ENCODE data around the gene HP. TPM values are rescaled to one million over a fixed set of nuclear protein-coding genes. Genes with fewer than 3 reads are reported as not detected.
"Not testable (repeated sequence)": the region's sequence is repeated elsewhere in the genome, so short reads cannot be mapped to it uniquely, and the experiment has no call there.

The HP gene, protein sequence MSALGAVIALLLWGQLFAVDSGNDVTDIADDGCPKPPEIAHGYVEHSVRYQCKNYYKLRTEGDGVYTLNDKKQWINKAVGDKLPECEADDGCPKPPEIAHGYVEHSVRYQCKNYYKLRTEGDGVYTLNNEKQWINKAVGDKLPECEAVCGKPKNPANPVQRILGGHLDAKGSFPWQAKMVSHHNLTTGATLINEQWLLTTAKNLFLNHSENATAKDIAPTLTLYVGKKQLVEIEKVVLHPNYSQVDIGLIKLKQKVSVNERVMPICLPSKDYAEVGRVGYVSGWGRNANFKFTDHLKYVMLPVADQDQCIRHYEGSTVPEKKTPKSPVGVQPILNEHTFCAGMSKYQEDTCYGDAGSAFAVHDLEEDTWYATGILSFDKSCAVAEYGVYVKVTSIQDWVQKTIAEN
- 0.39 TPM for polyA plus RNA-seq (ENCODE audit: insufficient read length)

DNA sequence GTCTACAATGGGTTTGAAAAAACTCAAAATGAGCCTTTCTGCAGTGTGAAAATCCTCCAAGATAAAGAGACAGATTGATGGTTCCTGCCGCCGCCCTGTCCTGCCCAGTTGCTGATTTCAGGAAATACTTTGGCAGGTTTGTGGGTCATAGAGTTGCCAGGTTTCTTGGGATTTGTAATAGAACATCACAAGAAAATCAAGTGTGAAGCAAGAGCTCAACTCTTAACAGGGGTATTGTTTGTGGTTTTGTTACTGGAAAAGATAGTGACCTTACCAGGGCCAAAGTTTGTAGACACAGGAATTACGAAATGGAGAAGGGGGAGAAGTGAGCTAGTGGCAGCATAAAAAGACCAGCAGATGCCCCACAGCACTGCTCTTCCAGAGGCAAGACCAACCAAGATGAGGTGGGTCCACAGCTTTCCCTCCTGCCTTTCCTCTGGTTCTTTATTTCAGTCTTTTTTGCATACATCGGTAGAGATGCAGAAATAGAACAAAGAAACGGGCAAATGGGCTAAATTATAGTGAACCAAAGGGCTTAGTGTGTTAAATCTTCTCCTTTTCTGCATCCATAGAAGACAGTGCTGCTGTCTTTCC lies at the start of gene HP:
Gene HP (plus strand): TSS at position 252 of the 594 bp plus-strand sequence. CDS start 148 bp downstream, at position 400.
- not testable (repeated sequence) for DNase-seq (ENCODE audit: low read depth)

DNA sequence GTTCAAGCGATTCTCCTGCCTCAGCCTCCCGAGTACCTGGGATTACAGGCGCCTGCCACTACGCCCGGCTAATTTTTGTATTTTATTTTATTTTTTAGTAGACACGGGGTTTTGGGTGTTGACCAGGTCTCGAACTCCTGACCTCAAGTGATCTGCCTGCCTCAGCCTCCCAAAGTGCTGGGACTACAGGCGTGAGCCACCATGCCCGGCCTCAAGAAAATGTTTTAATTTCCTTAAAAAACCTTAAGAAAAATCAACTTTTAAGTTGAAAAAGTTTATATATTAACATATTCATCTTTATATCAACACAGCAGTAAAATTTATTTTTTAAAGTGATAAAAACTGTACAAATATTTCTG lies 46.3 kb upstream of the HP start:
- DNase-seq (ENCODE audit: low read depth): not testable (repeated sequence)

DNA sequence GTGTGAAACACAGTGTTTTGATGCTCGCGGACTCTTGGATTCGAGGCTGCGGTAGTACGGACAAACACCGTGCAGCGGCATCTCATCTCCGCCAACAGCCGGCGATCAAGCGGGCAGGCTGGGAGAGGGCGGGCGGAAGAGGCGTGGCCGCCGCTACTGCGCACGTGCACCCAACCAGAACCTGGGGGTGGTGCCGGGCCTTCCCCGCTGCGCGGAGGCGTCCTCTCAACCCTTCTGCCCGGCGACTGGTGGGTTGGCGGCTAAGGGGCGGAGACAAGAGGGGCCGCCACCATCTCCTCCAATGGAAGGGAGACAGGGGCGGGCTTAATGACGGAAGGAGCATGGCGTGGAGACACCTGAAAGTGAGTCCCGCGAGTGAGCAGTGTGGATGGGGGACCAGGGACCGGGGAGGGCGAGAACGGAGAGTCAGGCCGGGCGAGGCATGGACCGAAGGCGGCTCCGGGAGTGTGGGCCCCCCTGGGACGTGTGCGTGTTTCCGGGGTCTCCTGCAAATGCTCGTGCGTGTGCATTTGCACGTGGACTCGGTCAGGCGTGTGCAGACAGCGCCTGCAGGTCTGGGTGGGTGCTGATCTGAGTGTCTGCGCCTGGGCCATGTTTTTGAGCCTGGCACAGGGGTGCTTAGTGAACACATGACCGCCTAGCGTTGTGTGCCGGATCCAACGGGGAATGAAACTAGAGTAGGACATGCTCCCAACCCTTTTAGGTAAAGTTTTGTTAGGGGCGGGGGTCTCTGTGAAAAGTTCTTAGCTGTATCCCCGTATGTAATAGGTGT lies 45.7 kb upstream of the HP start, which contains the start of gene DHODH:
Gene DHODH (plus strand): TSS at position 321 of the 793 bp plus-strand sequence. CDS start 21 bp downstream, at position 342.
- DNase-seq (ENCODE audit: low read depth): peak; percentile 90

DNA sequence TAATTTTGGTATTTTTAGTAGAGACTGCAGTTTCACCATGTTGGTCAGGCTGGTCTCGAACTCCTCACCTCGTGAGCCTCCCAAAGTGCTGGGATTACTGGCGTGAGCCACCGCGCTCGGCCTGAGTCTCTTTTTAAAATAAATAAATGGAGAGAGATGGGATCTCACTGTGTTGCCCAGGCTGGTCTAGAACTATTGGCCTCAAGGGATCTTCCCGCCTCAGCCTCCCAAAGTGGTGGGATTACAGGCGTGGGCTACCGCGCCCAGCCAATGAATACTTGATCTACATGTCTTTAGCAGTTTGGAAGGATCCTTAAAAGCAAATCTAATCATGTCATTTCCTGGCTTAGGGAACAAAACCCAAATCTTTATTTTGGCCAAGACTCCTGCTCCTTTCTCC lies 44.5 kb upstream of the HP start:
- no peak for DNase-seq (ENCODE audit: low read depth)

DNA sequence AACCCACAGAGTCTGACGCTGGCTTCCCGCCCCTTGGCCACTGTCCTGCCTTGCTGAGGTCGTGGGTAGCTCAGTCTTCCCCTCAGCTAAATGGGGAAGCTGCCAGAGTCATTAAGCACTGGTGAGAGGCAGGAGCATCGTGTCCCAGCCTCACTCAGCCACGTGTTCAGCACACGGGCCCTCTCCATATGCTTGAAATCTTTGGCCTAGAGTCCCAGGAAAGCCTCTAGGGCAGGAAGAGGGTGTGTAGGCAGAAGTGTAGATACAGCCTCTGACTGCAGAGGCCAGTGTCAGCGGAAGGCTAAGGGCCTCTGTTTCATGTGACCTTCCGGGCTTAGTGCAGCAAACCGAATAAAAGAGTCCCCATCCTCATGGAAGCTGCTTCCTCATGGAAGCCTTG lies 41.7 kb upstream of the HP start:
- DNase-seq (ENCODE audit: low read depth): no peak

DNA sequence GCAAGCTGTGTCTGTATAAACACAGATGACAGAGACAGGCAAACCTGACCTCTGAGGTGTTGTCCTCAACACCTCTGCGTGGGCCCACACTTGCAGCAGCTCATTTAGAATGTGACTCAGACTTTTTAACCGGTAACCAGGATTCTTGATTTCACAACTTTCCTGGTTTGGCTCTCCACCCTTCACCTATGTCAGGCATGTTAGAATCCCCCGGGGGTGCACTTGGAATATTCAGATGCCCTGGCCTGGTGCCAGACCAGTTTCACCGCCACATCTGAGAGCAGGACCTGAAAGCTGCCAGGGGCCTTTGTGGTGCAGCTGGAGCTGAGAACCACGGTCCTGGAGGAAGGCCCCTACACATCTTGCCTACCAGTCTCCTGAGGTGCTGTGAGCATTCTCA lies 40.9 kb upstream of the HP start:
- DNase-seq (ENCODE audit: low read depth): no peak

DNA sequence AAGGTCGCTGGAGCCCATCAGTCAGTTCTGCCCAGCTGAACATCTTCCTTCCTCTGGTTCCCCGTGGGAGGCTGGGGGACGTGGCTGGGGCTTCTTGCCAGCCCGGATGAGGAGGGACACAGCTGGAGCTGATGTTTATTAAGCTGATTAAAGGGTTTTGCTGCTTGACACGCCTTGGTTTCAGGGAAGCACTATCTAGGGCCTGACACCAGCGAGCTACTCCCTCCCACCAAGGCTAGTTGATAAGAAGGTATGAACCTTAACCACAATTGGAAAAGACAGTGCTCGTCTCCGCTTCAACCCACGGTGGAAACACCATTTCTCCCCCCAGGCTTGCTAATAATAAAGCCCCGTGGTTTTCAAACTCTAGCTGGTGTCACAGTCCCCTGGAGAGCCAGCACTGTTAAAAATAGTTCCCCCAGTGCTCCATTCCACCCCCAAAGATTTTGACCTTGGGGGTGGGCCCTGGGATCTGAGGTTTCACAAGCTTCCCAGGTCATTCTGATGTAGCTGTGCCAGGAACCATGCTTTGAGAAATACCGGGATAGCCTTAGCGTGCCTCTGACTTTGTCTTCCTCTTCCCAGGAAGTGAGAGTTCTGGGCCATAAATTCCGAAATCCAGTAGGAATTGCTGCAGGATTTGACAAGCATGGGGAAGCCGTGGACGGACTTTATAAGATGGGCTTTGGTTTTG lies 40.3 kb upstream of the HP start:
- no peak for DNase-seq (ENCODE audit: low read depth)

DNA sequence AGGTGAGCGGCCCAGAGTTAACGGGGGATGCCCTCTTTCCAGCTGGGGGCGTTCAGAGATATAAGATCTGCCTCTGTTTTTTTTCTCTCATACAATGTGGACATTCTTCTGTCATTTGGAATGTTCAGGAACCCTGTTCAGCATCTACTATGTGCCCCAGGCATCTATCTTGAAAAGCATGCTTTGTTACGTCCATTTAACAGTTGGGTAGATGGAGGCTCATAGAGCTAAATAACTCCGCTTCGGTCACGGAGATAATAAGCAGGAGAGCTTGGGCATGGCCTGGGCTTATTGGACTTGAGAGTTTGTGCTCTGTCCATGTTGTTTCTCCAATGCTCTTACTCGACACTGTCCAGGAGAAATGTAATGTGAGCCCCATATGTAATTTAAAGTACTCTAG lies 39.6 kb upstream of the HP start:
- no peak for DNase-seq (ENCODE audit: low read depth)

DNA sequence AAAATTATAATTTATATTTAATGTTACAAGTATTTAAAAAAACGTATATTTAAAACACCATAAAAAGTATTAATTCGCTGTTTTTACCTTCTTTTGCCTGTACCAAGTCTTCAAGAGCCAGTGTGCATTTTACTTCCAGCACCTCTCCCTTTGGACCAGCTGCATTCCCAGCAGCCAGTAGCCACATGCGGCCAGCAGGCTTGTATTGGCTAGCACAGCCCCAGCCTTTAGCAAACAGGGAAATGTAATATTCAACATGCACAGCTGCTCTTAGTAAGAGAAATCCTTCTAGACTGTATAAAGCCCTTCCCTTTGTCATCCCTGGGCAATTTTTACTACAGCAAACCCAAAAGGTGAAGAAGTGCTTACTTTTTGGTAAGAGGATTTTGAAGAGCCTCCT lies 39.2 kb upstream of the HP start:
- DNase-seq (ENCODE audit: low read depth): no peak

DNA sequence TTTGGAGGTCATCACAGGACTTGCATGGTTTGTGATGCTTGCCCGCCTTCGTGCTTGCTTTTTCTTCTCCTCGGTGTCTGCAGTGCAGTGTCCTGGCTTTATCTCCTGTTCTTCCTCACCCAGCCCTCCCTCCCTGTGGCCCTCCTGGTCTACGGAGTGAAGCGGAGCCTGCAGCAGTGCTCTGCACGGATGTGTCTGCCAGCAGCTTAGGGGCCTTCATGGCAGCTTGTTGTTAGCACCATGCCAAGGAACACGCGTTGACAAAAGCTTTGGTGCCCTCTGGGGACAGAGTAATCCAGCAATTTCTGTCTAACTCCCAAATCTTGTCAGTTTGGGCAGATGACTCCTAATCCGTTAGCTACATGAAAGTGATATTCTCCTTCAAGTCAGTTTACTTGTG lies 35.8 kb upstream of the HP start:
- no peak for DNase-seq (ENCODE audit: low read depth)

DNA sequence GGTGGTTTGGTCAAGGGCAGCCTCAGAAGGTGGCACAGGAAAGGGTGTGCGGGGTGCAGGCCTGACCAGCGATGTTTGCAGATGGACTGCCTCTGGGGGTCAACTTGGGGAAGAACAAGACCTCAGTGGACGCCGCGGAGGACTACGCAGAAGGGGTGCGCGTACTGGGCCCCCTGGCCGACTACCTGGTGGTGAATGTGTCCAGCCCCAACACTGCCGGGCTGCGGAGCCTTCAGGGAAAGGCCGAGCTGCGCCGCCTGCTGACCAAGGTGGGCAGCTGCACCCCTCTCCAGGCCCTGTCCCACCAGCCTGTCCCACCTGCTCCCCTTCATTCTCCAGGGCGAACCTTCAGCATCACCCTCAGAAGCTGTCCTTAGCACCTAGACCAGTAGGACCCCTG lies 33.3 kb upstream of the HP start:
- DNase-seq (ENCODE audit: low read depth): no peak

DNA sequence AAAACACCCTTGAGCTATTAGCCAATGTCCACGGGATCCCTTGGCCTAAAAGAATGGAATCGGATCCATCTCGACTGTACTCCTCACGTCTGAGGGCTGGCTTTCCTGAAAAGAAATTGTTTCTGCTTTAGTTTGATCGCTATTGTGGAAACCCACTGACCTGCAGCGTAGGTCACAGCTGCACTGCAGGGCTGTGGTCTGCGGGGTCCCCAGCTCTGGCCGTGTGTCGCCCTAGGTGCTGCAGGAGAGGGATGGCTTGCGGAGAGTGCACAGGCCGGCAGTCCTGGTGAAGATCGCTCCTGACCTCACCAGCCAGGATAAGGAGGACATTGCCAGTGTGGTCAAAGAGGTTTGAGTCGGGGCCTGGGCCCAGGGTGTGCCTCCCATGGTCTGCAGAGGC lies 32.2 kb upstream of the HP start:
- no peak for DNase-seq (ENCODE audit: low read depth)

DNA sequence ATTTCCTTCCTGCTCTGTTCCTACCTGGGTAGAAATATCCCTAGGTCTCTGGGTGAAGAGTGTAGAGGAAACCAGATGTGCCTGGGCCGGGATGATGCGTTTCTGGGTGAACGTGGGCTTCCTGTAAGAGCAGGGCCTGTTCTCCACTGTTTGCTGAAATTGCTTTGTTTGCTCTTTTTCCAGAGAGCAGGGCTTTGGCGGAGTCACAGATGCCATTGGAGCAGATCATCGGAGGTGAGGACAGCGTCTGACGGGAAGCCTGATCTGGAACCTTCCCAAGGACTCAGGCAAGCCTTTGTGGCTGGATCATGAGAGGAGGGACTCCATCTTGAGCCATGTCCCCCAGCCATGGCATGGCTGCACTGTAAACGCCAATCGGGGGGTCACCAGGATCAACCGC lies 30.3 kb upstream of the HP start:
- no peak for DNase-seq (ENCODE audit: low read depth)

DNA sequence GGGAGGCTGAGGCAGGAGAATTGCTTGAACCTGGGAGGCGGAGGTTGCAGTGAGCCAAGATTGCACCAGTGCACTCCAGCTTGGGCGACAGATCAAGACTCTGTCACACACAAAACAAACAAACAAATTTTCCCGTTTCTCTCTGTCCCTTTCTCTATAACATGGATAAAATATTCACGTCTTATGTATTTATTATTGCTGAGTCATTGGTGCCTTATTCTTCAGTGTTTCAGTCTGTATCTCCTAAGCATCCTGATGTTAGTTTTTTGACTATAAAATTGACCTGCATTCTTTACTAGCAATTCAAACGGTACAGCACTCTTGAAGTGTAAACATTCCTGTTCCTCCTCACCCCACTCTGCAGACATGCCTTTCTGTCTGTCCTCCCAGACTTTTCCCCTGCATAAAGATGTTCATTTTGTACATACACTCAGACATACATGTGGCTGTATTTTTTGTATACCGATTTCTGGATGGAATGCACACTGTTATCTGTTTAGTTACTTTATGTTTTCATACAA lies 29.4 kb upstream of the HP start:
- no peak for DNase-seq (ENCODE audit: low read depth)

DNA sequence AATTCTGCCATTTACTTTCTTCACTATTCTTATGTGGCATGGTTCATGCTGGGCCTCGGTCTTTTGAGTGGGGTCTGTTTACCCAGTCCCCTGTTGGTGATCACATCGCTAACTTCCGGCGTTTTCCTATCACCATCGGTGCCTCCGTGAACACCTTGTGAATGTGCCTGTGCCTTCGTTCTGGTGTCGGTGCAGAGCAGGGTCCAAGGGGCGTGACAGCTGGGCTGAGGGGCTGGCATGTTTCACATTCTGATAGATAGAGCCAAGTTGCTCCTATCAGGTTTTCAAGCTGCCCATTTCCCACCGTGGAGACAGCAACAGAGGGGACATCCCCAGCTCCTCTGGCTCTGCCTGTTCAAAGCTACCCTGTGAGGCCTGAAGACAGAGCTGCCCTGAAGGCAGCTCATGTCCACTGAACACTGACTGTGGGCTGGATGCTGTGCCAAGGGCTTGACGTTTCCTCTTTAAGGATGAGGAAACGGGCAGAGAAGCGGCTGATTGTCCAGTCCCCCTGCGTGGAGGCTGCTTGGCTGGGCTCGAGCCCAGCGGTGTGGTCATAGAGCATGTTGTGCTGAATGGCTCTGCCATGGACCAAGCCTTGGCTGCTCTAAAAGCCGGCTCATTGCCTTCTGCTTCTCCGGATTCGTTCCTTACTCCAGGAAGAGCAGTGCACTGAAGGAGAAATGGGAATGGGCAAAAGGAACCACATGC lies 28.7 kb upstream of the HP start:
- DNase-seq (ENCODE audit: low read depth): no peak

DNA sequence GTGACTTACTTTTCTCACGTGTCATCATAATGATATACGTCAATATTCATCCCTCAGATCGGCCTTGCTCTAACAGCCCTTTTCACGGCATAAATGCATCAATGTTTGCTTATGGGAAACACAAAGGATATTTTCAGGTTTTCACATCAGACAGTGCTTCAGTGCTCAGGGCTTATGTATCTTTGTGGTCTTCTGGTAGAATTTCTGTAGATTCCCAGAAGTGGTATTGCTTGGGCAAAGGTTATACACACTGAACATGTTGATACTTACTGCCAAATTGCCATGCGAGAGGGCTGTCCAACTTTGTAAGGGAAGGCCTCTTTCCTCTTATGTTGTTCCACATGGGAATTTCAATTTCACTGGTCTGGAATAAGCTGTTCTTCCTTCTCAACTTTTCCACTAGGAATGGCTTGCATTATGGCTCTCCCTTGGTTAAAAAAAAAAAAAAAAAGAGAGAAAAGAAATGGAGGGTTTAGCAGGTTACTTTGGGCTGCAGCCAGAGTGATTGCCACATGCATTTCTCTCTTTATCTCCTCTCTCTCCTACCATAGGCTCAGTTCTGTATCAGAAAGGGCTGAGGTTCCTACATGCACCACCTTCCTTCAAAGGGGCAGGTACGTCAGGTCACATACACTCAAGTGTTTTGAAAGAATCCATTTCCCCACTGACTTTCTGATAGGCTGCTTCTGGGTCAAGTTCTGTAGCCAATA lies 26.5 kb upstream of the HP start:
- DNase-seq (ENCODE audit: low read depth): no peak

DNA sequence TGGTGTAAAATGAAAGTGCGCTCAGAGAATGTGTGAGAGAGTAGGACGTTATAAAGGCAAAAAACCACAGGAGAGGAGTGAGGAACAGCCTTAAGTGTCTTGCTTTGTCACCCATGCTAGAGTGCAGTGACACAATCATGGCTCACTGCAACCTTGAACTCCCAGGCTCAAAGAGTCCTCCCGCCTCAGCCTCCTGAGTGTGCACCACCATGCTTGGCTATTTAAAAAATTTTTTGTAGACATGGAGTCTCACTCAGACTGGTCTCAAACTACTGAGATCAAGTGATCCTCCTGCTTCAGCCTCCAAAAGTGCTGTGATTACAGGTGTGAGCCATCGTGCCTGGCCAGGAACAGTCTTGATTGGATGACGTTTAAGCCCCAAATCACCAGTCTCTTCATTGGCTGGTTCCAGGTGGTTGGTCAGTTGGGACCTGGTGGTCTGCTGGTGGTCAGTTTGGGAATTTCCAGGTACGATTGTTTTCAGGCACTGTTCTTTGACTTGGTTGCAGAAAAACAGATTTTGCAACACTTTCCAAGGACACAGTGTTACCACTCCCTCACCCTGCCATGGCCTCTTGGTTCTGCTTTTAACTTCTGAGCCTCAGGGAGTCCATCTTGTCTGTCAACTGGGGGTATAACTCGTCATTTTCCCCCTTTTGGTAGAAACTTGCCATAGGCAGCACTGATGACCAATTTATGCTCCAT lies 24.6 kb upstream of the HP start:
- no peak for DNase-seq (ENCODE audit: low read depth)

DNA sequence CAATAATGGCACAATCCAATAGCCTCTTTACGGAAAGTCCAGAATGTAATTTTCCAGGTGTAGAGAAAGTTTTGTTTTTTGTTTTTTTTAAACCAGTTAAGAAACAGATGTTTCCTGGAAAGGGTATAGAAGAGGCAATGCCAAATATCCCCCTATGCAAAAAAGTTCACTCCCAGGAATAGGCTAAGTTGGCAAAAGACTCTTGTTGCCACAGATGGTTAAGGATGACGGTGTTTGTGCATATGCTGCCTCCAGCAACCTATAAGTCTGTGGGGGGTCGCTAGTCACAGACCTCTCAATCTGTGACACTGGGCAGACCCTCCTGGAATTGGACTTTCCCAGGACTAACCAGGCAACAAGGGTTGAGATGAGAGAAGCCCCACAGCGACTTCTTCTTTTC lies 20.9 kb upstream of the HP start:
- no peak for DNase-seq (ENCODE audit: low read depth)

DNA sequence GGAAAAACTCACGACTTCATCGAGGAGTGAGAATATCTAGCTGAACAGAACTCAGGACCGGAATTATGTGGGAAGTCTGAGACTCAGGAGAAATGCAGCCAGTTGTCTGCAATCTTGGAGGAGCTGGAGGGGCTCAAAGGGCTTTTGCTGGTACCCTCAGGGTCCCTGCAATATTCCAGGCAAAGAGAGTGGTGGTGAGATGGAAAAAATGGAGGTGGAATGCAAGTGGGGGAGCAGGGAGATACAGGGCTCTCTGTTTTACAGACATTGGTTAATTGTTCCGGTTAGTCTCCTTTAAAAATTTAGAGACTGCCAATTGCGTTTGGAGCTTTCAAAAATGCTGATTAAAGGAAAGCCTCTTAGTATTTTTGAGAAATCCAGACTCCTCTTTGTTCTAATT lies 18.2 kb upstream of the HP start:
- no peak for DNase-seq (ENCODE audit: low read depth)

DNA sequence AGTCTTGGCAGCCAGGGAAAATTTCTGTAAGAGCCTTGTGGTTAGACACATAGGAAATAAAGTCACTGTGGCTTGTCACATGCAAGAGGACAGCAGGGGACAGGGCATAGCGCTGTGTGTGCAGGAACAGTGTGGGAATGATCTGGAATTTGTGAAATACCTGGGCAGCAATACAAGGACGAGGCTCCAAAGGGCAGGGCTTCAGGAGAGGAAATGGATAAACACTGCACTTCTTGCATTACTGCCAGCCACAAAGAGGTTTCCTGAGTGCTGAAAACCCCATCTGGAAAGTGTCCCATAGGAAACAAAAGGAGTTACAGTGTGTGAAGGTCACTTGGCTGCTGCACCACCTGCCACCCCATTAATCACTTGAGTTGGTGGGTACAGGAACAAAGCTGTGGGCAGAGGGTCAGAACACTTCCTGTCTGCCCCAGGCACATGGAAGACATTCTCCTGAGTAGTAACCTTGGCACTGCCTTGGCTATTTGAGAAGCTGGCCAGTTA lies 12.1 kb upstream of the HP start:
- DNase-seq (ENCODE audit: low read depth): no peak

All from forelimb muscle (tissue), 1 donor.